ENCODE measurements around the gene SIAH3. TPM values are rescaled to one million over a fixed set of nuclear protein-coding genes. Genes with fewer than 3 reads are reported as not detected.

Gene SIAH3
- total RNA-seq, 1 experiment from 2014 or later: not detected

GRCh38 chr13:45863709-45864590 is 12.4 kb upstream of the SIAH3 start:
- no peak for TF ChIP-seq CTCF (conservative IDR thresholded peaks at IDR 0.05)
- Histone ChIP-seq H4K8ac (replicated peaks; ENCODE audit: insufficient read length, low read depth, low read length) (no peak overlapping the region), H3K27me3 (ENCODE audit: insufficient read depth, low read length) (no peaks in the 10 kb centered on the region), H3K27ac (ENCODE audit: insufficient read length, low read depth, low read length) (no peak overlapping the region), H3K9ac (ENCODE audit: extremely low read depth, insufficient read length, low read length) (no peak overlapping the region), H3K4me2 (ENCODE audit: insufficient read depth, insufficient read length, low read length) (no peak overlapping the region), H2BK120ac (ENCODE audit: low read depth, low read length, poor library complexity, severe bottlenecking) (no peak overlapping the region), H4K20me1 (ENCODE audit: control insufficient read depth, insufficient read depth, insufficient read length) (no peaks in the 10 kb centered on the region), H3K79me2 (ENCODE audit: insufficient read depth, low read length) (no peaks in the 10 kb centered on the region), H2AFZ (ENCODE audit: low read length) (no peak overlapping the region), H4K91ac (ENCODE audit: insufficient read length, low read depth, low read length) (no peak overlapping the region), H2BK20ac (ENCODE audit: low read depth, low read length, poor library complexity, severe bottlenecking) (no peak overlapping the region), H3K9me3 (ENCODE audit: control insufficient read depth, low read depth, low read length) (no peaks in the 10 kb centered on the region), H3K4ac (ENCODE audit: low read depth, low read length) (no peak overlapping the region), H2AK5ac (ENCODE audit: insufficient read length, low read length) (no peak overlapping the region), H4K5ac (ENCODE audit: insufficient read length, low read depth, low read length) (no peak overlapping the region), H3T11ph (ENCODE audit: low read length) (no peak overlapping the region), H3K14ac (ENCODE audit: insufficient read depth, low read length) (no peak overlapping the region), H3K79me1 (ENCODE audit: insufficient read depth, low read depth, low read length, poor library complexity, severe bottlenecking) (no peaks in the 10 kb centered on the region), H3K56ac (ENCODE audit: insufficient read length, low read depth, low read length) (no peak overlapping the region), H3K4me1 (ENCODE audit: insufficient read depth, low read length) (no peaks in the 10 kb centered on the region), H2BK5ac (ENCODE audit: insufficient read length, low read length) (no peak overlapping the region), H2BK12ac (ENCODE audit: insufficient read length, low read depth, low read length) (no peak overlapping the region), H3K23me2 (ENCODE audit: insufficient read length, low read depth, low read length, poor library complexity, severe bottlenecking) (no peaks in the 10 kb centered on the region), H3K23ac (ENCODE audit: insufficient read length, low read depth, low read length) (no peak overlapping the region), H2BK15ac (ENCODE audit: low read depth, low read length) (no peak overlapping the region), H3K18ac (ENCODE audit: insufficient read length, low read depth, low read length) (no peak overlapping the region)
- H3K4me1 Mint-ChIP-seq: peaks cover 9 to 14% of the 10 kb centered on the region in 2 experiments
- H3K27ac Mint-ChIP-seq: peak overlapping the region in 1 of 3 experiments; percentile 26; a peak in 1 of 7 replicates
- H3K4me3 Mint-ChIP-seq: no peak overlapping the region
- H3K9me3 Mint-ChIP-seq: peaks cover 0 to 3% of the 10 kb centered on the region in 2 experiments; a peak in 1 of 5 replicates
- no peaks in the 10 kb centered on the region; a peak in 2 of 7 replicates for H3K36me3 Mint-ChIP-seq (ENCODE audit: insufficient read depth in 1 of 3, low read depth in 3 of 3)
- peaks cover 8% of the 10 kb centered on the region for H3K27me3 Mint-ChIP-seq (ENCODE audit: low read depth)
- DNase-seq: no peak
- WGBS (ENCODE audit: extremely low coverage, insufficient read length, low lambda C conversion rate): no CpG with 5 or more reads among the region's 10 CpGs
